Measurements from ENCODE around the gene ASF1B. TPM values are rescaled to one million over a fixed set of nuclear protein-coding genes. Genes with fewer than 3 reads are reported as not detected.

Gene ASF1B
- total and polyA plus RNA-seq, 2 donors (not counting 1 experiment from before 2014, with no cell fraction given), result 1.9 to 2.5 TPM

GRCh38 chr19:14080887-14081796 is 55.2 kb downstream of the ASF1B start:
- no peaks in the 10 kb centered on the region for H3K27me3 Mint-ChIP-seq
- no peaks in the 10 kb centered on the region for H3K9me3 ChIP-seq (ENCODE audit: control extremely low read depth in 1 of 3, control insufficient read depth in 2 of 3, insufficient read depth in 1 of 3, low read length in 2 of 3)
- peak; percentile 99 for DNase-seq

More at GRCh38 chr19:14080887-14081796, 55.2 kb downstream of the ASF1B start:
- Histone ChIP-seq H3K4me2 (replicated peaks; ENCODE audit: low read depth, low read length, poor library complexity, severe bottlenecking) (peak overlapping the region; percentile 99), H3K27me3 (replicated peaks in 1 of 4; ENCODE audit: control extremely low read depth in 1 of 4, control insufficient read depth in 3 of 4, insufficient read depth in 4 of 4, low read length in 3 of 4) (no peaks in the 10 kb centered on the region), H3K79me2 (ENCODE audit: control insufficient read depth, insufficient read depth, low read length) (peaks cover 4% of the 10 kb centered on the region), H4K20me1 (ENCODE audit: control insufficient read depth, insufficient read depth, low read length, poor library complexity, severe bottlenecking) (no peaks in the 10 kb centered on the region), H3K4me3 (ENCODE audit: control extremely low read depth in 1 of 5, extremely low read depth in 1 of 5, insufficient read depth in 1 of 5, low read depth in 2 of 5, low read length in 4 of 5) (peak overlapping the region; percentile 65 to 89 (median 77)), H3K9ac (ENCODE audit: low read length) (peak overlapping the region; percentile 89), H3K27ac (ENCODE audit: low read length in 2 of 2) (peak overlapping the region; percentile 72 to 89), H3K36me3 (replicated peaks in 1 of 2; ENCODE audit: control extremely low read depth in 1 of 2, control insufficient read depth in 1 of 2, extremely low read depth in 1 of 2, insufficient read depth in 2 of 2, low read length in 1 of 2) (no peaks in the 10 kb centered on the region), H2AFZ (ENCODE audit: insufficient read depth, low read depth, low read length, poor library complexity, severe bottlenecking) (peak overlapping the region; percentile 91), H3K4me1 (ENCODE audit: control insufficient read depth in 2 of 2, insufficient read depth in 2 of 2, low read length in 2 of 2) (peaks cover 14 to 18% of the 10 kb centered on the region in 2 donors)
- Mint-ChIP-seq H3K4me3 (peak overlapping the region; percentile 96), H3K9me3 (ENCODE audit: insufficient read depth) (no peaks in the 10 kb centered on the region), H3K4me1 (peaks cover 12% of the 10 kb centered on the region), H3K27ac (peak overlapping the region; percentile 96)
- TF ChIP-seq CTCF (IDR thresholded peaks at IDR 0.05), result no peak
- TF ChIP-seq EZH2 (IDR thresholded peaks at IDR 0.05; ENCODE audit: borderline replicate concordance, insufficient read depth, low read depth, low read length, poor library complexity, severe bottlenecking), result no peak
- ATAC-seq (ENCODE audit: low read depth), result peak; percentile 91
- POLR2A ChIA-PET, result interaction anchor here (0.5 to 1.4 kb wide), 6 partner anchors 10 to 935 kb away, joined by 3 to 5 read pairs (median 4); partner anchors contain the start of genes IL27RA and RFX1
- under 1% methylated on average over 47 of the region's 50 CpGs for WGBS (ENCODE audit: insufficient coverage)
- CTCF ChIA-PET, result interaction anchor here (0.8 to 4.2 kb wide), 10 partner anchors 9 to 333 kb away, joined by 3 to 22 read pairs (median 4); partner anchors contain the start of genes ASF1B and MISP3
- intact Hi-C loops (cut with micrococcal nuclease), result loop anchor here (1.0 to 5.0 kb wide), 7 partner anchors 8 to 336 kb away; partner anchors contain the start of genes ASF1B, BRME1, CC2D1A and DDX39A
